ENCODE measurements around the gene LTA4H. TPM values are rescaled to one million over a fixed set of nuclear protein-coding genes. Genes with fewer than 3 reads are reported as not detected.
A peak's percentile ranks its signal among the peaks of the same experiment; 100 is the strongest.

The LTA4H gene
- total RNA-seq, 6 experiments from 2014 or later = 19.0 to 32.5 (median 27.1) TPM

DNA sequence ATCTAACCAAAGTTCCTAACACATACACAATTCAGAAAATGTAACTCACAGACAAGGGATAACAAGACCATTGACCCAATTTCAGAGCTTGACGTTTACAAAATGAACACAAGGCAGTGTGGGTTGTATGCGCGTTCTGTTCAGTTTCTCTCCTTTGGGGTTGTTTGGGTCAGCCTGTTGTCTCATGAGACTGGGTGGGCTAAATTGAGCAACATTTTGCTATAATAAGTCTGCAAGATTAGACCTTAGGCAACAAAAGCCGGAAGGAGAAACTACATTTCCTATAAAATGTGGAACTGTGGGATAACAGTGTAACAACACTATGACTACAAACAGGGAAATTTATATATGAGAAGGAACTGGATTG lies 18.8 kb upstream of the LTA4H start:
- ATAC-seq = peak; percentile 53 to 84 (median 77)
- TF ChIP-seq POLR2A (IDR thresholded peaks at IDR 0.05) = no peak
- TF ChIP-seq, protein P1, sequence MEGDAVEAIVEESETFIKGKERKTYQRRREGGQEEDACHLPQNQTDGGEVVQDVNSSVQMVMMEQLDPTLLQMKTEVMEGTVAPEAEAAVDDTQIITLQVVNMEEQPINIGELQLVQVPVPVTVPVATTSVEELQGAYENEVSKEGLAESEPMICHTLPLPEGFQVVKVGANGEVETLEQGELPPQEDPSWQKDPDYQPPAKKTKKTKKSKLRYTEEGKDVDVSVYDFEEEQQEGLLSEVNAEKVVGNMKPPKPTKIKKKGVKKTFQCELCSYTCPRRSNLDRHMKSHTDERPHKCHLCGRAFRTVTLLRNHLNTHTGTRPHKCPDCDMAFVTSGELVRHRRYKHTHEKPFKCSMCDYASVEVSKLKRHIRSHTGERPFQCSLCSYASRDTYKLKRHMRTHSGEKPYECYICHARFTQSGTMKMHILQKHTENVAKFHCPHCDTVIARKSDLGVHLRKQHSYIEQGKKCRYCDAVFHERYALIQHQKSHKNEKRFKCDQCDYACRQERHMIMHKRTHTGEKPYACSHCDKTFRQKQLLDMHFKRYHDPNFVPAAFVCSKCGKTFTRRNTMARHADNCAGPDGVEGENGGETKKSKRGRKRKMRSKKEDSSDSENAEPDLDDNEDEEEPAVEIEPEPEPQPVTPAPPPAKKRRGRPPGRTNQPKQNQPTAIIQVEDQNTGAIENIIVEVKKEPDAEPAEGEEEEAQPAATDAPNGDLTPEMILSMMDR (IDR thresholded peaks at IDR 0.05) = no peak
- intact Hi-C loops (cut with DNase I) = no loop called here

DNA sequence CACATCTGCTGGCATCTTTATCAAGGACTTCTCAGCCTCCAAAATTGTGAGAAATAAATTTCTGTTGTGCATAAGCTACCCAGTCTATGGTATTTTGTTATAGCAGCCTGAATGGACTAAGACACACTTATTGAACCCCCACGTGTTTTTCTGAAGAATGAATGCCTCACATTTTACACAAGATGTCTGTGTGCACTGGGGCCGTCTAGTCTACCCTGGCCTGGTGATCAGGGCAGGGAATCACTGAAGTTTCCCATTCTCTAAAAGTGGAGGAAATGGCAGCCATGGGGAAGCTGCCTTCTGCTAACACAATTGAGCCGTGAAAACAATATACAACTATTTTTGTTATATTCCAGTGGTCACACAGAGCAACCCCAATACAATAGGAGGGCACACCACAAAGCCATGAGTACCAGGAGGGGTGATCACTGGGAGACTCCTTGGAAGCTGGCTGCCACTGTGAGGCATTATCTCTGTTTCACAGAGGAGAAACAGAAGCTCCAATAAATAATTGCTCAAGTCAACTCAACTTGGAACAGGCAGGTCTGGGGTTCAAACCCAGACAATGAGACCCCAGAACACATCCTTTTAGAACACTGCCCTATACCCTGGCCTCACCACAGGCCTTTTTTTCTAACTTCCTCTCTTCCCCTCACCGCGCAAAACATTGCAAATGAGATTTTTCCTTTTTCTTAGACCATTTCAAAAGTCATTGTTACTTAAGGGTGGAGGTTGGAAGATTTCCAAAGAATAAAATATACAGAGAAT lies 18.3 kb upstream of the LTA4H start:
- H3K4me3 ChIP-seq = no peak overlapping the region
- ATAC-seq (peak; percentile 47 to 58 (median 56)), DNase-seq (no peak)
- H3K4me1 ChIP-seq = peaks cover 0 to 4% (median 2%) of the 10 kb centered on the region in 4 donors
- H3K27me3 ChIP-seq = no peaks in the 10 kb centered on the region
- no peaks in the 10 kb centered on the region for H3K36me3 ChIP-seq
- 63% methylated on average over 4 of the region's 5 CpGs for WGBS (ENCODE audit: insufficient coverage, low coverage, low lambda C conversion rate, missing lambda C conversion rate)
- intact Hi-C loops (cut with DNase I) = no loop called here
- TF ChIP-seq, protein P1 (IDR thresholded peaks at IDR 0.05) = no peak
- no peak for TF ChIP-seq POLR2A (IDR thresholded peaks at IDR 0.05)
- peak overlapping the region in 2 of 3 donors; percentile 45 to 67 for H3K27ac ChIP-seq
- no peaks in the 10 kb centered on the region for H3K9me3 ChIP-seq

More for the DNA sequence above, 18.8 kb upstream of the LTA4H start:
- WGBS (ENCODE audit: insufficient coverage, low coverage, low lambda C conversion rate, missing lambda C conversion rate) = 53% methylated on average over 4 of the region's 4 CpGs
- H3K9me3 ChIP-seq = no peaks in the 10 kb centered on the region
- peak overlapping the region in 2 of 3 donors; percentile 45 to 67 for H3K27ac ChIP-seq
- no peak for DNase-seq
- H3K27me3 ChIP-seq = no peaks in the 10 kb centered on the region
- H3K36me3 ChIP-seq = no peaks in the 10 kb centered on the region
- H3K4me3 ChIP-seq = no peak overlapping the region
- no peaks in the 10 kb centered on the region for H3K4me1 ChIP-seq

DNA sequence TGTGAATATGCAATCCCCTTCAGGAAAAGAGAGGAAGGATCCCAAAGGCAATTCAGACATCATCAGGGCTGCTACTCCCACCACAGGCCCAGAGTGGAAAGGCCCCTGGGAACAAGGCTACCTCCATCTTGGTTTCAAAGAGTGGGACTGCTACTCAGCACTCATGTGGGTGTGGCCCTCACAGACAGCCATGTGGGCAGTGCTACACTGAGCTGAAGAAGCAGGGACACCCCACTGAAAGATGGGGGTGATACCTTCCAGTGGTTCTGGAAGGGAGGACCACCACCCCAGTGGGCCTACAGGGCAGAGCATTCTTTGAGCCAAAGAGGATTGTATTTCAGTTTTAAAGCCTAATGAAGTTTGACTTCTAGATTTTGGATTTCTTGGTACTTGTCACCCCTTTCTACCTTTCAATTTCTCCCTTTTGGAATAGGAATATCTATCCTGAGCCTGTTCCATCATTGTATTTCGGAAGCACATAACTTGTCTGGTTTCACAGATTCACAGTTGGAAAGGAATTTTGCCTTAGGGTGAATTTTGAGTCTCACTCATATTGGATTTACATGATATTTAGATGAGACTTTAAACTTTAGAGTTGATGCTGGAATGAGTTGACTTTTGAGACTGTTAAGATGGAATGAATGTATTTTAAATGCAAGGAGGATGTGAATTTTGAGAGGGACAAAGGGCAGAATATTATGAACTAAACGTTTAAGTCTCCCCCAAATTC lies 16.5 kb upstream of the LTA4H start:
- no peaks in the 10 kb centered on the region for H3K9me3 ChIP-seq
- no peak for TF ChIP-seq POLR2A (IDR thresholded peaks at IDR 0.05)
- TF ChIP-seq, protein P1 (IDR thresholded peaks at IDR 0.05) = no peak
- H3K27ac ChIP-seq = no peak overlapping the region
- ATAC-seq = no peak
- H3K36me3 ChIP-seq = no peaks in the 10 kb centered on the region
- peaks cover 0 to 20% (median 12%) of the 10 kb centered on the region in 4 donors for H3K4me1 ChIP-seq
- H3K4me3 ChIP-seq = no peak overlapping the region
- no peak for DNase-seq
- intact Hi-C loops (cut with DNase I) = no loop called here
- WGBS (ENCODE audit: insufficient coverage, low coverage, low lambda C conversion rate, missing lambda C conversion rate) = 55% methylated on average over 2 of the region's 2 CpGs
- no peaks in the 10 kb centered on the region for H3K27me3 ChIP-seq

DNA sequence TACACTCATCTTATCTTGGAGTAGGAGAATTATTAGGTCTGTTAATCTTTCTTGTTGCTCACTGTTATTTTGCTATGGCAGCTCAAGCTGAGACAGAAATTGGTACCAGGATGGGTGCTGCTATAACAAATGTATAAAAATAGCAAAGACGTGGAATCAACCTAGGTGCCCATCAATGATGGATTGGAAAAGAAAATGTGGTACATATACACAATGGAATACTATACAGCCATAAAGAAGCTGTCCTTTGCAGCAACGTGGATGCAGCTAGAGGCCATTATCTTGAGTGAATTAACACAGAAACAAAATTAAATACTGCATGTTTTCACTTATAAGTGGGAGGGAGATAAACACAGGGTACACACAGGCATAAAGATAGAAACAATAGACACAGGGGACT lies 14.8 kb upstream of the LTA4H start:
- Histone ChIP-seq H3K9me3 (no peaks in the 10 kb centered on the region), H3K36me3 (no peaks in the 10 kb centered on the region), H3K27me3 (no peaks in the 10 kb centered on the region), H3K4me3 (no peak overlapping the region), H3K4me1 (peaks cover 0 to 26% (median 17%) of the 10 kb centered on the region in 4 donors), H3K27ac (no peak overlapping the region)
- TF ChIP-seq POLR2A (IDR thresholded peaks at IDR 0.05) = no peak
- TF ChIP-seq, protein P1 (IDR thresholded peaks at IDR 0.05) = no peak
- intact Hi-C loops (cut with DNase I) = no loop called here
- 64% methylated on average over 2 of the region's 2 CpGs for WGBS (ENCODE audit: insufficient coverage, low coverage, low lambda C conversion rate, missing lambda C conversion rate)
- DNase-seq (no peak), ATAC-seq (no peak)
